Activated T-helper 2 cell treated with anti-CD3 and anti-CD28 coated beads, Interferon-gamma antibody, Interleukin-2, Interleukin-4, amounts not matched to agents 10 μg/mL and 5 μg/mL and 100 μg/mL, durations not matched to agents 14 hours and 24 hours and 36 hours (primary cell): ENCODE results near the gene TSPAN1. TPM values are rescaled to one million over a fixed set of nuclear protein-coding genes. Genes with fewer than 3 reads are reported as not detected.

ENCODE experiments used
- DNase-seq: peaks from one replicate; pipeline ENCODE4 v3.0.0; 2021; ENCODE audit warnings: low spot score
- H3K27ac Mint-ChIP-seq: one replicate; pipeline ENCODE4 v1.8.0; 2021; ENCODE audit warnings: mixed read lengths
- H3K27me3 Mint-ChIP-seq: one replicate; pipeline ENCODE4 v1.8.0; 2021; ENCODE audit warnings: low read depth, mixed read lengths
- H3K36me3 Mint-ChIP-seq: one replicate; pipeline ENCODE4 v1.8.0; 2021; ENCODE audit warnings: low read depth, mixed read lengths
- H3K4me1 Mint-ChIP-seq: one replicate; pipeline ENCODE4 v1.8.0; 2021; ENCODE audit warnings: low read depth, mixed read lengths
- H3K4me3 Mint-ChIP-seq: one replicate; pipeline ENCODE4 v1.8.0; 2021; ENCODE audit warnings: low read depth, mild to moderate bottlenecking, moderate library complexity, mixed read lengths
- H3K9me3 Mint-ChIP-seq: one replicate; pipeline ENCODE4 v1.8.0; 2021; ENCODE audit warnings: mixed read lengths
- intact Hi-C: fragments of 100-400 bp; cut with micrococcal nuclease; formaldehyde crosslinking; loops from one replicate; pipeline ENCODE4 v1.15.1; 2023
- total RNA-seq: library from RNA; stranded (reverse); gene quantifications from 2 replicates; pipeline ENCODE4 v1.2.3, GENCODE V29; 2022

Gene TSPAN1
- total RNA-seq, 1 donor from 2014 or later = not detected

GRCh38 chr1:46183926-46184557, 9.2 kb downstream of the TSPAN1 start:
- Mint-ChIP-seq H3K27ac (no peak overlapping the region), H3K36me3 (peaks cover 13% of the 10 kb centered on the region), H3K4me3 (no peak overlapping the region), H3K4me1 (peaks cover 14% of the 10 kb centered on the region), H3K9me3 (no peaks in the 10 kb centered on the region), H3K27me3 (no peaks in the 10 kb centered on the region)
- DNase-seq = no peak
- intact Hi-C loops = loop anchor here (2.0 kb wide), 1 partner anchor 15 kb away; the partner anchor contains the start of gene POMGNT1

GRCh38 chr1:46184920-46185658, 10.2 kb downstream of the TSPAN1 start:
- peak overlapping the region; percentile 51 for H3K4me3 Mint-ChIP-seq
- H3K4me1 Mint-ChIP-seq = peaks cover 14% of the 10 kb centered on the region

GRCh38 chr1:46186076-46186475, 11.2 kb downstream of the TSPAN1 start:
- Mint-ChIP-seq H3K9me3 (no peaks in the 10 kb centered on the region), H3K4me1 (peaks cover 14% of the 10 kb centered on the region), H3K4me3 (no peak overlapping the region), H3K36me3 (peaks cover 24% of the 10 kb centered on the region), H3K27ac (peak overlapping the region; percentile 9), H3K27me3 (no peaks in the 10 kb centered on the region)
- intact Hi-C loops = no loop called here
- no peak for DNase-seq

More at GRCh38 chr1:46184920-46185658, 10.2 kb downstream of the TSPAN1 start:
- intact Hi-C loops = loop anchor here (2.0 kb wide), 1 partner anchor 14 kb away; the partner anchor contains the start of gene POMGNT1
- H3K9me3 Mint-ChIP-seq = no peaks in the 10 kb centered on the region
- H3K36me3 Mint-ChIP-seq = peaks cover 20% of the 10 kb centered on the region
- no peak for DNase-seq
- no peaks in the 10 kb centered on the region for H3K27me3 Mint-ChIP-seq
- peak overlapping the region; percentile 93 for H3K27ac Mint-ChIP-seq

GRCh38 chr1:46187106-46187869, 12.4 kb downstream of the TSPAN1 start:
- Mint-ChIP-seq H3K36me3 (peaks cover 24% of the 10 kb centered on the region), H3K27me3 (no peaks in the 10 kb centered on the region), H3K4me1 (peaks cover 14% of the 10 kb centered on the region), H3K27ac (no peak overlapping the region), H3K9me3 (no peaks in the 10 kb centered on the region), H3K4me3 (no peak overlapping the region)
- no peak for DNase-seq
- intact Hi-C loops = no loop called here

- H3K4me1 Mint-ChIP-seq = peaks cover 14% of the 10 kb centered on the region
- DNase-seq = no peak
- H3K27ac Mint-ChIP-seq = no peak overlapping the region
- intact Hi-C loops = no loop called here
- H3K4me3 Mint-ChIP-seq = no peak overlapping the region
- H3K9me3 Mint-ChIP-seq = no peaks in the 10 kb centered on the region
- H3K27me3 Mint-ChIP-seq = no peaks in the 10 kb centered on the region
- peaks cover 29% of the 10 kb centered on the region for H3K36me3 Mint-ChIP-seq
These were observed 13.6 kb downstream of the TSPAN1 start for GRCh38 chr1:46188295-46189030.

GRCh38 chr1:46190539-46190938, 15.7 kb downstream of the TSPAN1 start:
- Mint-ChIP-seq H3K4me3 (no peak overlapping the region), H3K9me3 (no peaks in the 10 kb centered on the region), H3K27ac (no peak overlapping the region), H3K4me1 (peaks cover 2% of the 10 kb centered on the region), H3K27me3 (no peaks in the 10 kb centered on the region), H3K36me3 (peaks cover 34% of the 10 kb centered on the region)
- intact Hi-C loops = no loop called here
- DNase-seq = no peak

- Mint-ChIP-seq H3K27ac (no peak overlapping the region), H3K4me1 (no peaks in the 10 kb centered on the region), H3K27me3 (no peaks in the 10 kb centered on the region), H3K9me3 (no peaks in the 10 kb centered on the region), H3K36me3 (peaks cover 34% of the 10 kb centered on the region), H3K4me3 (no peak overlapping the region)
- DNase-seq = no peak
- intact Hi-C loops = no loop called here
These were observed 16.3 kb downstream of the TSPAN1 start for GRCh38 chr1:46191033-46191701.

GRCh38 chr1:46192171-46192570, 17.3 kb downstream of the TSPAN1 start:
- no peak for DNase-seq
- no peaks in the 10 kb centered on the region for H3K27me3 Mint-ChIP-seq
- no peak overlapping the region for H3K27ac Mint-ChIP-seq
- no peak overlapping the region for H3K4me3 Mint-ChIP-seq
- intact Hi-C loops = no loop called here
- no peaks in the 10 kb centered on the region for H3K9me3 Mint-ChIP-seq
- peaks cover 32% of the 10 kb centered on the region for H3K36me3 Mint-ChIP-seq
- H3K4me1 Mint-ChIP-seq = peaks cover under 1% of the 10 kb centered on the region

- H3K9me3 Mint-ChIP-seq = no peaks in the 10 kb centered on the region
- no peak for DNase-seq
- H3K36me3 Mint-ChIP-seq = peaks cover 30% of the 10 kb centered on the region
- intact Hi-C loops = no loop called here
- H3K27ac Mint-ChIP-seq = no peak overlapping the region
- no peaks in the 10 kb centered on the region for H3K27me3 Mint-ChIP-seq
- H3K4me1 Mint-ChIP-seq = peaks cover 7% of the 10 kb centered on the region
- H3K4me3 Mint-ChIP-seq = no peak overlapping the region
These were observed 18.4 kb downstream of the TSPAN1 start for GRCh38 chr1:46193285-46193684.

GRCh38 chr1:46193984-46194570, 19.2 kb downstream of the TSPAN1 start:
- no peak for DNase-seq
- H3K27me3 Mint-ChIP-seq = no peaks in the 10 kb centered on the region
- H3K27ac Mint-ChIP-seq = no peak overlapping the region
- H3K4me3 Mint-ChIP-seq = no peak overlapping the region
- H3K9me3 Mint-ChIP-seq = no peaks in the 10 kb centered on the region
- H3K36me3 Mint-ChIP-seq = peaks cover 23% of the 10 kb centered on the region
- peaks cover 8% of the 10 kb centered on the region for H3K4me1 Mint-ChIP-seq
- intact Hi-C loops = no loop called here

GRCh38 chr1:46194641-46195193, 19.8 kb downstream of the TSPAN1 start:
- H3K27me3 Mint-ChIP-seq = no peaks in the 10 kb centered on the region
- no peaks in the 10 kb centered on the region for H3K9me3 Mint-ChIP-seq
- peaks cover 12% of the 10 kb centered on the region for H3K4me1 Mint-ChIP-seq
- H3K36me3 Mint-ChIP-seq = peaks cover 18% of the 10 kb centered on the region
- H3K27ac Mint-ChIP-seq = no peak overlapping the region
- intact Hi-C loops = no loop called here
- DNase-seq = no peak
- no peak overlapping the region for H3K4me3 Mint-ChIP-seq
